K562 (cell line): ENCODE data around the gene ERP44. TPM values are rescaled to one million over a fixed set of nuclear protein-coding genes. Genes with fewer than 3 reads are reported as not detected.

Experiments used
- BRCA1 ChIP-seq, 2 experiments: fragments of 450-650 bp in 1 of 2; sonication (generic) in 1 of 2; formaldehyde crosslinking in 1 of 2; IDR thresholded peaks; 2 replicates each; pipeline versions ENCODE4 v1.5.0 to v1.6.1; 2017 to 2020; ENCODE audit warnings: mild to moderate bottlenecking in 1 of 2, missing genetic modification reagents in 1 of 2
- CC2D1A ChIP-seq: fragments of 450-650 bp; IDR thresholded peaks from 2 replicates; pipeline ENCODE4 v1.6.1; 2017; ENCODE audit warnings: mild to moderate bottlenecking
- DMBX1 ChIP-seq: fragments of 250-450 bp; sonication (Bioruptor Pico); IDR thresholded peaks from 2 replicates; pipeline ENCODE4 v1.8.0; 2022; ENCODE audit warnings: inconsistent platforms, mild to moderate bottlenecking, moderate library complexity, borderline replicate concordance
- EGR1 ChIP-seq: fragments of 450-650 bp; conservative IDR thresholded peaks from 2 replicates; pipeline ENCODE4 v1.6.1; 2017; ENCODE audit warnings: mild to moderate bottlenecking
- FIP1L1 ChIP-seq: fragments of 200-400 bp; formaldehyde crosslinking; IDR thresholded peaks from 2 replicates; pipeline ENCODE4 v1.6.1; 2018; ENCODE audit warnings: mild to moderate bottlenecking, low read depth, low read length; ENCODE audit not compliant: poor library complexity, severe bottlenecking
- NFE2 ChIP-seq: IDR thresholded peaks from 2 replicates; pipeline ENCODE4 v1.6.1; 2014; ENCODE audit warnings: antibody characterized with exemption, low read depth
- PHF20 ChIP-seq: fragments of 450-650 bp; IDR thresholded peaks from 2 replicates; pipeline ENCODE4 v1.6.1; 2018; ENCODE audit not compliant: partially characterized antibody
- RAD21 ChIP-seq, 2 experiments: fragments of 250-450 bp in 1 of 2; fragments of 450-650 bp in 1 of 2; sonication (Bioruptor Pico) in 1 of 2; formaldehyde crosslinking in 1 of 2; IDR thresholded peaks in 1 of 2; conservative IDR thresholded peaks in 1 of 2; 2 replicates each; pipeline versions ENCODE4 v1.4.0 to v1.8.0; 2020 to 2022; ENCODE audit warnings: mild to moderate bottlenecking in 2 of 2, moderate library complexity in 1 of 2
- SREBF1 ChIP-seq: fragments of 150-350 bp; IDR thresholded peaks from 2 replicates; pipeline ENCODE4 v1.6.1; 2014; ENCODE audit warnings: antibody characterized with exemption, low read depth, low read length, borderline replicate concordance
- TCFL5 ChIP-seq: fragments of 250-450 bp; sonication (Bioruptor Pico); conservative IDR thresholded peaks from 2 replicates; pipeline ENCODE4 v1.6.1; 2021; ENCODE audit warnings: mild to moderate bottlenecking, moderate library complexity, matching md5 sums
- THRAP3 ChIP-seq: fragments of 450-650 bp; IDR thresholded peaks from 2 replicates; pipeline ENCODE4 v1.6.1; 2016; ENCODE audit warnings: mild to moderate bottlenecking, inconsistent platforms, borderline replicate concordance
- ZBTB34 ChIP-seq: fragments of 250-450 bp; sonication (Bioruptor Pico); IDR thresholded peaks from 2 replicates; pipeline ENCODE4 v1.8.0; 2021; ENCODE audit warnings: mild to moderate bottlenecking, moderate library complexity
- ZNF695 ChIP-seq: fragments of 450-650 bp; formaldehyde crosslinking; IDR thresholded peaks from 2 replicates; pipeline ENCODE4 v1.4.0; 2020; ENCODE audit warnings: mild to moderate bottlenecking, moderate library complexity
- ZNF766 ChIP-seq: fragments of 200-800 bp; sonication (Bioruptor generic); conservative IDR thresholded peaks from 2 replicates; pipeline ENCODE4 v1.6.1; 2016; ENCODE audit warnings: missing genetic modification characterization, missing compliant biosample characterization
- polyA plus RNA-seq, 8 experiments: library from polyadenylated mRNA; depleted of rRNA in 4 of 8; stranded (reverse) in 5 of 8; unstranded in 3 of 8; fragments of >200 nt; fragmentation: Nextera tagmentation in 2 of 8; fragmentation: Illumina TruSeq in 1 of 8; extraction: Ambion mirVana in 2 of 8; extraction: Trizol in 1 of 8; gene quantifications; 2 replicates each; pipeline versions ENCODE4 v1.2.1 to v1.2.3, GENCODE V29; 2011 to 2014; ENCODE audit warnings: inconsistent platforms in 1 of 8, missing spikeins in 1 of 8
- total RNA-seq, 7 experiments: library from RNA; depleted of rRNA in 6 of 7; stranded (reverse); fragments of >200 nt in 6 of 7; fragmentation: Illumina TruSeq in 2 of 7; extraction: Trizol in 2 of 7; gene quantifications; 2 replicates each; pipeline versions ENCODE4 v1.2.1 to v1.2.3, GENCODE V29; 2011 to 2021; ENCODE audit warnings: low replicate concordance in 1 of 7
- TF ChIP-seq, protein P1 (sequence below), 2 experiments: fragments of 200-800 bp in 1 of 2; sonication (Bioruptor generic) in 1 of 2; sonication (generic) in 1 of 2; formaldehyde crosslinking in 1 of 2; IDR thresholded peaks in 1 of 2; conservative IDR thresholded peaks in 1 of 2; 2 replicates each; pipeline versions ENCODE4 v1.5.0 to v1.6.1; 2016 to 2020; ENCODE audit warnings: missing compliant biosample characterization in 1 of 2, missing genetic modification characterization in 1 of 2, missing genetic modification reagents in 1 of 2
- TF ChIP-seq, protein P2 (sequence below): fragments of 250-450 bp; sonication (Bioruptor Pico); IDR thresholded peaks from 2 replicates; pipeline ENCODE4 v1.8.0; 2021; ENCODE audit warnings: moderate library complexity, mild to moderate bottlenecking, inconsistent platforms
- TF ChIP-seq, protein P3 (sequence below): fragments of 200-800 bp; sonication (Bioruptor generic); IDR thresholded peaks from 2 replicates; pipeline ENCODE4 v1.6.1; 2017; ENCODE audit warnings: missing genetic modification characterization, missing compliant biosample characterization

ERP44 gene
- total and polyA plus RNA-seq, 9 of the 15 experiments (the other 6 are each of a cell fraction or from before 2014, with no cell fraction given) = 9.2 to 23.4 (median 13.6) TPM

- TF ChIP-seq, protein P1, sequence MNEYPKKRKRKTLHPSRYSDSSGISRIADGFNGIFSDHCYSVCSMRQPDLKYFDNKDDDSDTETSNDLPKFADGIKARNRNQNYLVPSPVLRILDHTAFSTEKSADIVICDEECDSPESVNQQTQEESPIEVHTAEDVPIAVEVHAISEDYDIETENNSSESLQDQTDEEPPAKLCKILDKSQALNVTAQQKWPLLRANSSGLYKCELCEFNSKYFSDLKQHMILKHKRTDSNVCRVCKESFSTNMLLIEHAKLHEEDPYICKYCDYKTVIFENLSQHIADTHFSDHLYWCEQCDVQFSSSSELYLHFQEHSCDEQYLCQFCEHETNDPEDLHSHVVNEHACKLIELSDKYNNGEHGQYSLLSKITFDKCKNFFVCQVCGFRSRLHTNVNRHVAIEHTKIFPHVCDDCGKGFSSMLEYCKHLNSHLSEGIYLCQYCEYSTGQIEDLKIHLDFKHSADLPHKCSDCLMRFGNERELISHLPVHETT (CRISPR knock-in tag; conservative IDR thresholded peaks at IDR 0.05 in 1 of 2, IDR thresholded peaks at IDR 0.05 in 1 of 2) = 0 out of 4 replicates have a peak, but pooled peaks of 1 of the 2 experiments have one; percentile 50
- peak; percentile 20; the same call in 1 of the 2 replicates for TF ChIP-seq CC2D1A
- TF ChIP-seq ZBTB34 (CRISPR knock-in tag) = peak; percentile 77; the same call in 1 of the 2 replicates
- TF ChIP-seq, protein P2, sequence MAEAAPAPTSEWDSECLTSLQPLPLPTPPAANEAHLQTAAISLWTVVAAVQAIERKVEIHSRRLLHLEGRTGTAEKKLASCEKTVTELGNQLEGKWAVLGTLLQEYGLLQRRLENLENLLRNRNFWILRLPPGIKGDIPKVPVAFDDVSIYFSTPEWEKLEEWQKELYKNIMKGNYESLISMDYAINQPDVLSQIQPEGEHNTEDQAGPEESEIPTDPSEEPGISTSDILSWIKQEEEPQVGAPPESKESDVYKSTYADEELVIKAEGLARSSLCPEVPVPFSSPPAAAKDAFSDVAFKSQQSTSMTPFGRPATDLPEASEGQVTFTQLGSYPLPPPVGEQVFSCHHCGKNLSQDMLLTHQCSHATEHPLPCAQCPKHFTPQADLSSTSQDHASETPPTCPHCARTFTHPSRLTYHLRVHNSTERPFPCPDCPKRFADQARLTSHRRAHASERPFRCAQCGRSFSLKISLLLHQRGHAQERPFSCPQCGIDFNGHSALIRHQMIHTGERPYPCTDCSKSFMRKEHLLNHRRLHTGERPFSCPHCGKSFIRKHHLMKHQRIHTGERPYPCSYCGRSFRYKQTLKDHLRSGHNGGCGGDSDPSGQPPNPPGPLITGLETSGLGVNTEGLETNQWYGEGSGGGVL (CRISPR knock-in tag) = peak; percentile 78; the same call in 1 of the 2 replicates
- peak; percentile 56; the same call in 1 of the 2 replicates for TF ChIP-seq TCFL5 (CRISPR knock-in tag)
- TF ChIP-seq ZNF695 = no peak
- no peak for TF ChIP-seq PHF20
- TF ChIP-seq FIP1L1 = no peak
- TF ChIP-seq SREBF1 = no peak
- no peak for TF ChIP-seq THRAP3
- TF ChIP-seq DMBX1 (CRISPR knock-in tag) = peak; percentile 98
- peak; percentile 23; the same call in 1 of the 2 replicates for TF ChIP-seq NFE2
- TF ChIP-seq EGR1 = peak; percentile 50; the same call in 1 of the 2 replicates
- no peak for TF ChIP-seq RAD21 (CRISPR knock-in tag; conservative IDR thresholded peaks at IDR 0.05 in 1 of 2, IDR thresholded peaks at IDR 0.05 in 1 of 2)
- TF ChIP-seq, protein P3, sequence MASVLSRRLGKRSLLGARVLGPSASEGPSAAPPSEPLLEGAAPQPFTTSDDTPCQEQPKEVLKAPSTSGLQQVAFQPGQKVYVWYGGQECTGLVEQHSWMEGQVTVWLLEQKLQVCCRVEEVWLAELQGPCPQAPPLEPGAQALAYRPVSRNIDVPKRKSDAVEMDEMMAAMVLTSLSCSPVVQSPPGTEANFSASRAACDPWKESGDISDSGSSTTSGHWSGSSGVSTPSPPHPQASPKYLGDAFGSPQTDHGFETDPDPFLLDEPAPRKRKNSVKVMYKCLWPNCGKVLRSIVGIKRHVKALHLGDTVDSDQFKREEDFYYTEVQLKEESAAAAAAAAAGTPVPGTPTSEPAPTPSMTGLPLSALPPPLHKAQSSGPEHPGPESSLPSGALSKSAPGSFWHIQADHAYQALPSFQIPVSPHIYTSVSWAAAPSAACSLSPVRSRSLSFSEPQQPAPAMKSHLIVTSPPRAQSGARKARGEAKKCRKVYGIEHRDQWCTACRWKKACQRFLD (CRISPR knock-in tag) = peak; percentile 74; the same call in 1 of the 2 replicates
- TF ChIP-seq BRCA1 (IDR thresholded peaks at IDR 0.05) = no peak
- no peak for TF ChIP-seq BRCA1 (CRISPR knock-in tag; IDR thresholded peaks at IDR 0.05)
- TF ChIP-seq ZNF766 (CRISPR knock-in tag) = 0 out of 2 replicates have a peak, but pooled peaks have one; percentile 14
These were observed 64.8 kb downstream of the ERP44 start (continued) for GRCh38 chr9:100033877-100034551.
